K562 (cell line): ENCODE measurements around the gene PRSS57. TPM values are rescaled to one million over a fixed set of nuclear protein-coding genes. Genes with fewer than 3 reads are reported as not detected.

Source experiments
- ARID4B ChIP-seq: sonication (generic); formaldehyde crosslinking; IDR thresholded peaks from 2 replicates; pipeline ENCODE4 v1.8.0; 2022; ENCODE audit warnings: mild to moderate bottlenecking, missing genetic modification reagents
- DMBX1 ChIP-seq: fragments of 250-450 bp; sonication (Bioruptor Pico); IDR thresholded peaks from 2 replicates; pipeline ENCODE4 v1.8.0; 2022; ENCODE audit warnings: inconsistent platforms, mild to moderate bottlenecking, moderate library complexity, borderline replicate concordance
- GABPB1 ChIP-seq: sonication (generic); formaldehyde crosslinking; IDR thresholded peaks from 2 replicates; pipeline ENCODE4 v1.8.0; 2022; ENCODE audit warnings: mild to moderate bottlenecking, missing genetic modification reagents
- MAFK ChIP-seq: IDR thresholded peaks from 2 replicates; pipeline ENCODE4 v1.6.1; 2011; ENCODE audit warnings: low read length, improper control_type of control experiment
- NKRF ChIP-seq: fragments of 450-650 bp; IDR thresholded peaks from 2 replicates; pipeline ENCODE4 v1.6.1; 2016; ENCODE audit warnings: borderline replicate concordance
- POLR2B ChIP-seq: fragments of 450-650 bp; IDR thresholded peaks from 2 replicates; pipeline ENCODE4 v1.6.1; 2018; ENCODE audit warnings: low read depth; ENCODE audit not compliant: partially characterized antibody
- PPARD ChIP-seq: fragments of 250-450 bp; sonication (Bioruptor Pico); IDR thresholded peaks from 2 replicates; pipeline ENCODE4 v1.8.0; 2022; ENCODE audit warnings: inconsistent platforms, mild to moderate bottlenecking, moderate library complexity
- RNF2 ChIP-seq: sonication (generic); IDR thresholded peaks from 2 replicates; pipeline ENCODE4 v1.6.1; 2016
- TAF15 ChIP-seq: fragments of 200-400 bp; formaldehyde crosslinking; IDR thresholded peaks from 2 replicates; pipeline ENCODE4 v1.6.1; 2017; ENCODE audit warnings: mild to moderate bottlenecking, low read depth, low read length, moderate library complexity
- ZNF609 ChIP-seq: sonication (generic); formaldehyde crosslinking; IDR thresholded peaks from 2 replicates; pipeline ENCODE4 v1.8.1; 2023; ENCODE audit warnings: missing genetic modification reagents, mild to moderate bottlenecking, borderline replicate concordance
- polyA plus RNA-seq, 8 experiments: library from polyadenylated mRNA; depleted of rRNA in 4 of 8; stranded (reverse) in 5 of 8; unstranded in 3 of 8; fragments of >200 nt; fragmentation: Nextera tagmentation in 2 of 8; fragmentation: Illumina TruSeq in 1 of 8; extraction: Ambion mirVana in 2 of 8; extraction: Trizol in 1 of 8; gene quantifications; 2 replicates each; pipeline versions ENCODE4 v1.2.1 to v1.2.3, GENCODE V29; 2011 to 2014; ENCODE audit warnings: inconsistent platforms in 1 of 8, missing spikeins in 1 of 8
- total RNA-seq, 7 experiments: library from RNA; depleted of rRNA in 6 of 7; stranded (reverse); fragments of >200 nt in 6 of 7; fragmentation: Illumina TruSeq in 2 of 7; extraction: Trizol in 2 of 7; gene quantifications; 2 replicates each; pipeline versions ENCODE4 v1.2.1 to v1.2.3, GENCODE V29; 2011 to 2021; ENCODE audit warnings: low replicate concordance in 1 of 7

The PRSS57 gene
- total and polyA plus RNA-seq, 9 of the 15 experiments (the other 6 are each of a cell fraction or from before 2014, with no cell fraction given) = 0.06 to 2.5 (median 1.3) TPM; not detected in 3

GRCh38 chr19:711254-711653 is 16.0 kb upstream of the PRSS57 start (continued):
- TF ChIP-seq NKRF (no peak), ARID4B (no peak), PPARD (no peak), DMBX1 (no peak), POLR2B (no peak), TAF15 (no peak), MAFK (no peak), GABPB1 (CRISPR knock-in tag) (no peak), RNF2 (no peak), ZNF609 (CRISPR knock-in tag) (no peak)
